ENCODE measurements around the gene FAM9C.
"Not testable (repeated sequence)": the region's sequence is repeated elsewhere in the genome, so short reads cannot be mapped to it uniquely, and the experiment has no call there.

The FAM9C gene

DNA sequence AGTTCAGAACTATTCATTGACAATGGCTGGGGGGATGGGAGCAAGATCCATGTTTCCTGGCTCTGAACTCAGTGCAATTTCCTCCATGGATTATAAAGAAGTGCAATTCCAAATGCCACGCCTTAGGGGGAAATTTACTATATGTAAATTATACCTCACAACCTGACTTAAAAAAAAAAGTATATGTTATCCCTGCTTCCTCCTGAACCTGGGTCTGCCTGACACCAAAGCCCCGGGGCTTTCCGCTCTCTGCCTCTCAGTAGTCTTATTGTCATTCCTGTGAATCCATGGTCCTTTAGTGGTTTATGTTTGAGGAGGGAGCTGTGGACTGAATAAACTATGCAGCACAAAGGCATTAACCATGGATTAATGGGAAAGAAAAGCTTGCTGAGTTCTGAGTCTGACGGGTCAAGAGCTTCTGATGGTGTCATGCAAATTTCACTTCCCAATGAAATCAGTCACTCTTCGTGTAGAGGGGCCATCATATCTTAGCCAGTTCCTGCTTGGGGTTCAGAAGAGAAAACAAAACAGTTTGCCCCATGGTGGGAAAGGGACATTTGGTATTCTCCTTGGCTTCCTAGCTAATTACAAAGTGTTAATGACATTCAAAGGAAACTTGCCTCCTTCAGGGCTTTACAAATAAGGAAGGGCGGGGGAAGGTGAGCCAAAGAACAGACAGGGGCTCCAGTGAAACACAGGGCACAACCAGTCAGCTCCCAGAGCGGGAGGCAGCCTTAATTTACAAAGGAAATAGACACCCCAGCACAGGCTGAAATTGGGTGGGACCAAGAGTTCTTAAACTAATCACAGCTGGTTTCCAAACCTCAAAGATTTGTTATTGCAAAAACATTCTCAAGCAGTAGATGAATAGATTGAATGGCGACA lies 14.3 kb downstream of the FAM9C start:
- DNase-seq = no peak

GRCh38 chrX:13029637-13029886 lies 14.9 kb downstream of the FAM9C start:
- DNase-seq = no peak

DNA sequence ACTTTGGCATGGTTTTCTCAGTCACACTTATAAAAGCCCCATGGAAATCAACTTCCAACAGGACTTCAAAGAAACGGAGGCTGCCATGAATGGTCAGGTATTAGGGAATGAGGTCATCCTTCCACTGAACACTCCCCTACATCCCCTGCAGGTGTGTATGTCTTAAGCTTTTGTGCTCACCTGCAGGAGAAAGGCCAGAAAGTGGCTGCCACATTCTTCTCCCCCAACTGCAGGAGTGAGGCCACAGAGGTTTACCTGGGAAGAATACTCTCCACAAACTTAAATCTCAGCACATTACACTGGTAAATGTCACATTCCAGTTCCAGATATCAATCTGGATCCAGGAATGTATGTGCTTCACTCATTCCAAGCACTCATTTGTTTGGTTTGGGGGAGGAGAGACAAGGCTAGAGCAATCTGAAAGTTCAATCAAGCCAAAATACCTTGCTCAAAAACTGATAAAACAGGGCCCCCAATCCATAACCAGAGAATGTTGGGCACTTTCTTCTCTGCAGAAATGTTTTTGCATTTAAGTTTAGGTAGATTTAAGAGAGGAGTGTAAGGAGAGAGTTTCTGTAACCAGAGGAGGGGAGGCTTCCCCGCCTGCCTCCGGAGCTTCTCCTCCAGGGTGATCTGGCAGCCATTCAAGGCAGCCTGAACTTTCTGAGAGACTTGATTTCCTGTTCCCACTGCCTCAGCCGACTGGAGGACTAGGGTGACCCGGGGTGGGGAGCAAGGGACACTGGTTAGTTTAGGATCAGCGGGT lies 15.4 kb downstream of the FAM9C start:
- no peak for DNase-seq

DNA sequence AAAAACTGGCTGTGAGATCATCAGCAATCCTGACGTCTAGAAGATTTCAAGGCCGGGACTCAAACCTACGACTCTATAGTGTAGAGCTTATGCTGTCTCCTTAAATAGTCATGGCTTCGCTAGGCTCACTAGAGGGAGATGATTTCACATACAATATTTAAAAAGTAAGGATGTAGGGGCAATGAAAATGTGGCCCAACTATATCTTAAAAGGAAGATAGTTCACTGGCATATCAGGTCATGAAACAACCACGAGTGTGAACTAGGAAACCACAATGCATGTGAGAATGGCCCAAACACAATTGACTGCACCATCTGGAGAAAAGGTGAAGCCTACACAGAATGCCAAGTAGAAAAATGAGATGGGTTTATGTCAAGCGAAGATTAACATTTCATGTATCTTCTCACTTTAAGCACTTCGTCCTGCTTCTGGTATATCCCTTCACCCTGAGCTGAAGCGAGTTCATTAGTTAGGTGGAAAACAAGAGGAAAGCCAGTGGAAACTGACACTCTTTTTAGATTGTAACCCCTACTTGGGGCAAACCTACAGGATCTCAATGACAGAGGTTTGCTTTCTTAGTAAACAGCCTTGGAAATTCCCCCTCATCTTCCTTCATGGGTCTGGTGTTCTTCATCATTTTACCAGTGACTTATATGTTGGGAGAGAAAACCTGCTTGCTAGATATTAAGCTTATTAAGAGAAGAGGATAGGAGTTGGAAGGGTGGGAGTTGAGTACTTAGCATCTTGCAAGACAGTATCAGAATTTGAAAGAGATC lies 17.4 kb downstream of the FAM9C start:
- DNase-seq = no peak

GRCh38 chrX:13024986-13025385 lies 19.4 kb downstream of the FAM9C start:
- DNase-seq = no peak

- no peak for DNase-seq
Measured at GRCh38 chrX:13023979-13024378, 20.4 kb downstream of the FAM9C start.

- no peak for DNase-seq
Measured at GRCh38 chrX:13023567-13023966, 20.9 kb downstream of the FAM9C start.

DNA sequence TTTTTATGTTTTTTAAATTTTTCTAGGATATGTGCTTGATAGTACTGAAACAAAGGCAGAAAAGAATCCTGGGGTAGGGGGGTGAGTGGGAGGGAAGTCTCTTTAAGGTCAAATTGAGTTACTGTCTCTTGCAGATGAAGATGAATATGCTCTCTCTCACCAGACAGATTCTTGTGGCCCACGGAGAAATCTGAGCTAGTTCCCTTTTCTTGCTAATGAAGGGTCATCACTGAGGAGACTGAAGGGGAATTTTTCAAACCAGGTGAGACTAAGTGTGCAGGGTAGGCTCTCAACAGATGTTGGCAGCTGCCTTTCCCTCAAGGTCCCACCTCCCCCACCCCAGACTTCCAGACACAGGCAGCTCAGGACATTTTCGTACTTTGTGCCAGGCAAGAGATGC lies 21.5 kb downstream of the FAM9C start:
- DNase-seq = no peak

- DNase-seq = not testable (repeated sequence)
Measured at GRCh38 chrX:13016731-13017130, 27.7 kb downstream of the FAM9C start.

DNA sequence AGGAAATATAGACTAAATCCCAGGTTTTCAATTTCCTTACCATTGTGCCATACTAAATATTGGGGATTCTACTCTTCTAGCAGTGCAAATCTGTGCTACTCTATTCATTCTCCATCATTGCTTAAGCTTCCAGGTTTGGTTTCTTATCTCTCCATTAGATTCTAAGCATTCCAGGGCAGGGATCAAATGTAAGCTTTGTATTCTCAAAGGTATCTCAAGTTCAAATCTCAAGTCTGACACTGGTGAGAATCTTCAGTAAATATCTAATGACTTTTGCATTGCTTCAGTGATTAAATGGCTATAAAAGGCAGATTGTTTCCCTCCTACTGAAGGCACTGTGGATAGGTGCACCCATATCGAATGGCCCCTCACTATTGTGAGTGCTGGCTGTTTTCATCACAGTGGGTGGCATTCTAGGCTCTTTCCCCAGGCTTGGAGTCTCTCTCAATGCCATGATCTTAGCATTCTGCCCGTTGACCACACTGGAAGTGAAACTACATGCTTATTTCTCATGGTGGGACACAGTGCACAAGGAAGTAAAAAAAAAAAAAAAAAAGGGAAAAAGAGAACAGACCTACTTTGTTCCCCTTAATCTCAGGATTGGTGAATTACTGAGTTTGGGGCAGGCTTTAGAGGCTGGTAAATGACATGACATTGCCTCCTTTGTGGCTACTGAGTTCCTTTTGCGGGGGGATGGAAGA lies 28.7 kb downstream of the FAM9C start:
- no peak for DNase-seq

GRCh38 chrX:13014111-13015096 lies 30.0 kb downstream of the FAM9C start:
- no peak for DNase-seq

DNA sequence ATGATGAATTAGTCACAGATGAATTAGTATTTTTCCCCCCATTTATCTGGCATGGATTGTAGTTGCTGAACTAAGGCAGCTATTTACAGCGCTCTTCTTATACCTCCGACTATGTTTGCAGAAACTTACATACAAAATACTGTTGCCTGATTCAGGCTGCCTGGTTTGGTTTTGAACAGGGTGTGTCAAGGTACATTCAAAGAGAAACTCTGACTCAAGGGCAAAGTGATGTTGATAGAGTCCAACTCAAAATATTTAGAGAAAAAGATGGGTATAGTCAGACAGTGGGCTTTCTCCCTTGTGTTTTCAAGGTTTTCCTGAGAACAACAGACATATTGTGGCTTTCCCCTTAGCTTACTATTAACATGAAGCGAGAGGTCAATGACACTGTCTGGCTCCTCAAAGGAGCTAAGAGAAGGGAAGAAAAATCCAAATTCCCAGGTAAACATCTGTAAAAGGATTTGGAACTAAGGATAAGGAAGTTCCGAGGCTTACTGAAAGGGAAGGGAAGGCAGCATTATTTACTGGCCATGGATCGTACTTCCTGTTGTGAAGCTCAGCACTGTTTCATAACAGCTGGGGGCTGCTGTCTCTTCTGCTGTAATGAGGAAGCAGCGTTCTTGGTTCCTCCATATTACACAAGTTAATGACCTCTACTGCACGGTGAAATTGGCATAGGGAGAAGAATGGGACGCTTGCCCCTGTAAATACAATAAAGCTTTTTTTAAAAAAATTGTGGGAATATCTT lies 30.9 kb downstream of the FAM9C start:
- no peak for DNase-seq

- no peak for DNase-seq
Measured at GRCh38 chrX:13010546-13010945, 33.9 kb downstream of the FAM9C start.

- DNase-seq = no peak
Measured at GRCh38 chrX:13009844-13010243, 34.6 kb downstream of the FAM9C start.

DNA sequence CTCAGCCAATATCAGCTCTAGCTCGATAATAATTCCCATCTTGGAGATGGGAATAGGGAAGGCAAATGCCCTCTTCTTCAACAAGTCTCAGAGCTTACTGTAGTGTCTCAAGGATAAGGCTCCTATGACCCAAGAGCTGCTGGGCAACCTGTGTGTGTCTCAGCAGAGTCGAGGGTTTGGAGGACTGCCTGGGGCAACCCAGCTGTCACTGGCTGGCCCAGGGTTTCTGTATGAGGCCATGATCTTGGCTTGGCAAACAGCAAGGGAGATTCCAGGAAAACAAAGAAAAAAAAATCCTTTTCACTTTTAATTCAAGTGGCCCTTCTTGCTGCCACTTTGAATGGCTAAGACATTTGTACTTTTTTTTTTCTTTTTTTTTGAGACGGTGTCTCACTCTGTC lies 35.1 kb downstream of the FAM9C start:
- DNase-seq = no peak

DNA sequence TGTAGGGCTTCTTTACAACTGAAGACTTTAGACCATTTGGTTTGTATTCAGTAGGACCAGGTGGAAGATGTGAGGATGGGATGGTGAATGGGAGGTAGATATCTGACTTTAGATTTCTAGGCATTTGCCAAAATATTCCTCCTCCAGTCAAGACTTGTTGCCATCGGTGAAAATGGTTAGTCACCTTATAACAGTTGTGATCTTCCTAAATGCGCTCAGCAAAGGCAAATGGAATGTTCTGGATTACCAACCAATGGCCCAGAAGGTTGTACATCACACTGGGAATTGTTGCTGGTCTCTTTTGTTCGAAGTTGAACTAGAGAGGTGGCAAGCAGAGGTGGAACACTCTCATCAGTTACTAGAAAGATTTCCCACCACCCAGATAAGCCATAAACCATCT lies 35.6 kb downstream of the FAM9C start:
- DNase-seq = no peak

DNA sequence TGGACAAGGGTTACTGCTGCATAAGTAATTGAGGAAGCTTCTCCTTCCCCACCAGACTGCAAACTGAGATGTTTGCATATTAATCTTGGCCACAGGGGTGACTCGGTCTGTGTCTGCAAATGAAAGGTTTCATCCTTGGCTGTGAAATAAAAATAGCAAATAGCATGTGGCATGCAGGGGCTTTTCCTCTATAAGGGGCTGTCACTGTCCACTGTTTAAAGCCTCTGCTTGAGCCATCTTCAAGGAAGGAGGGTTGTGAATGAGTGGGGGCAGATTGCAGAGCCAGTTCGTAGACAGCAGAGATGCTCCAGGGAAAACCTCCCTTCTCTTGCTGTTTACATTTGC lies 36.3 kb downstream of the FAM9C start:
- DNase-seq = no peak

GRCh38 chrX:13007519-13008188 lies 36.8 kb downstream of the FAM9C start:
- DNase-seq = no peak

GRCh38 chrX:13005661-13006473 lies 38.6 kb downstream of the FAM9C start:
- no peak for DNase-seq
